Spinal cord (tissue), 10 donors: Measurements from ENCODE around the gene SCGB1C2. TPM values are rescaled to one million over a fixed set of nuclear protein-coding genes. Genes with fewer than 3 reads are reported as not detected.

Experiments used
- DNase-seq, 6 donors: peaks; one replicate each; pipeline versions ENCODE4 v3.0.0 to v3.0.0-alpha.2; 2013 to 2015; ENCODE audit warnings: low spot score in 6 of 6, low read depth in 4 of 6
- H3K27ac ChIP-seq: one replicate; pipeline ENCODE4 v1.5.1; 2013; ENCODE audit warnings: low read depth, low read length, control low read depth
- H3K27me3 ChIP-seq: one replicate; pipeline ENCODE4 v1.6.1; 2013; ENCODE audit warnings: low read length; ENCODE audit not compliant: control insufficient read depth, insufficient read depth
- H3K36me3 ChIP-seq: one replicate; pipeline ENCODE4 v1.6.1; 2013; ENCODE audit warnings: low read length; ENCODE audit not compliant: control insufficient read depth, insufficient read depth
- H3K4me1 ChIP-seq: one replicate; pipeline ENCODE4 v1.6.1; 2013; ENCODE audit warnings: low read length; ENCODE audit not compliant: control insufficient read depth, insufficient read depth
- H3K4me3 ChIP-seq: one replicate; pipeline ENCODE4 v1.5.1; 2013; ENCODE audit warnings: low read depth, low read length, control low read depth
- H3K9me3 ChIP-seq: one replicate; pipeline ENCODE4 v1.6.1; 2013; ENCODE audit warnings: low read length; ENCODE audit not compliant: control insufficient read depth, insufficient read depth
- WGBS: methylation state at CpG from one replicate; pipeline ENCODE4 v1.1.5; 2013; ENCODE audit warnings: missing lambda C conversion rate; ENCODE audit not compliant: insufficient coverage; 5-methylcytosine and 5-hydroxymethylcytosine counted together
- polyA plus RNA-seq, 2 donors: library from polyadenylated mRNA; unstranded; fragments of 120-200 nt; gene quantifications; one replicate each; pipeline ENCODE4 v1.2.1, GENCODE V29; 2013; ENCODE audit not compliant: insufficient read length in 2 of 2
- total RNA-seq, 2 donors: library from RNA; depleted of rRNA in 1 of 2; stranded (reverse); fragments of 120-200 nt in 1 of 2; fragments of >200 nt in 1 of 2; gene quantifications; one replicate each; pipeline versions ENCODE4 v1.2.3 to v1.2.4, GENCODE V29; 2013 to 2014
- donor health status: healthy.

SCGB1C2 gene
- total and polyA plus RNA-seq, 4 donors: not detected

DNA sequence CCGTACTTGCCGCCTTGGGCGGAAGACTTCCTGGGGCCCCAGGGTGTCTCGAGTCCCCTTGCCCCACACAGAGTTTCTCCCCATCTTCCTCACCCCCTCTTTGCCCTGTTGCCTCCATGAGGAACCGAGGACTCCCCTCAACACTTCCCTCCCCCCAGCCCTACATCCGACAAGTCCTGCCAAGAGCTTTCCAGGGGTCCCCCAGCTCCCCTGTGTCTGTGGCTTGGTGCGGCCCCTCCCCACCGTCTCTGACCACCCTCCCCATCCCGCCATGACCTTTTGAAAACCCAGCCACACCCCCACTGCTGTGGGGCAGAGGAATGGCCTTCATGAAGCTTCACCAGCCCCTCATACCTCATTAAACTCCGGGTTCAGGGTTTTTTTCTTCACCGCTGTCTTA, 11.4 kb downstream of the SCGB1C2 start:
- no peaks in the 10 kb centered on the region for H3K27me3 ChIP-seq
- no peak for DNase-seq
- H3K4me3 ChIP-seq: no peak overlapping the region
- H3K9me3 ChIP-seq: no peaks in the 10 kb centered on the region
- H3K4me1 ChIP-seq: peaks cover 14% of the 10 kb centered on the region
- H3K27ac ChIP-seq: no peak overlapping the region
- peaks cover 56% of the 10 kb centered on the region for H3K36me3 ChIP-seq
- WGBS: 72% methylated on average over 10 of the region's 11 CpGs

DNA sequence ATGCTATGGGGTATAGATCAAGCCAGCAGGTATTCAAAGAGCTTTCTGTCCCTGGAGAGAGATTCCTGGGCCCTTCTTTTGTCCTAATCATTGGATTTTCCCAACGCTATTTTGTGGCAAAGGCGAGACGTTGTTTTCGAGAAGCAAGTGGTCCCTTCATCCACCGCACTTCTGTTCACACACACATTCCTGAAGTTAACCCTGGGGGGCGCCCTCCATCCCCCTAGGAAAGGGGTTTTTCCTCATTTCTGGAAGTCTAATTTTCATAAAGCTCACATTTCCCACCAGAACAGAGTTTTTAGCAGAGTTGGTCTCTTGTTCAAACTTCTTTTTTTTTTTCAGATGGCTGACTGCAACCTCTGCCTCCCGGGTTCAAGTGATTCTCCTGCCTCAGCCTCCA, 11.9 kb downstream of the SCGB1C2 start:
- WGBS: 100% methylated on average over 1 of the region's 7 CpGs
- no peak for DNase-seq
- peaks cover 11% of the 10 kb centered on the region for H3K4me1 ChIP-seq
- no peak overlapping the region for H3K4me3 ChIP-seq
- no peaks in the 10 kb centered on the region for H3K27me3 ChIP-seq
- H3K9me3 ChIP-seq: no peaks in the 10 kb centered on the region
- H3K36me3 ChIP-seq: peaks cover 56% of the 10 kb centered on the region
- H3K27ac ChIP-seq: no peak overlapping the region

- H3K9me3 ChIP-seq: no peaks in the 10 kb centered on the region
- H3K27ac ChIP-seq: no peak overlapping the region
- H3K4me1 ChIP-seq: peaks cover 11% of the 10 kb centered on the region
- H3K36me3 ChIP-seq: peaks cover 56% of the 10 kb centered on the region
- WGBS: 93% methylated on average over 7 of the region's 9 CpGs
- H3K27me3 ChIP-seq: no peaks in the 10 kb centered on the region
- DNase-seq: no peak
- no peak overlapping the region for H3K4me3 ChIP-seq
Measured at GRCh38 chr17:149897-150584, 12.7 kb downstream of the SCGB1C2 start.

DNA sequence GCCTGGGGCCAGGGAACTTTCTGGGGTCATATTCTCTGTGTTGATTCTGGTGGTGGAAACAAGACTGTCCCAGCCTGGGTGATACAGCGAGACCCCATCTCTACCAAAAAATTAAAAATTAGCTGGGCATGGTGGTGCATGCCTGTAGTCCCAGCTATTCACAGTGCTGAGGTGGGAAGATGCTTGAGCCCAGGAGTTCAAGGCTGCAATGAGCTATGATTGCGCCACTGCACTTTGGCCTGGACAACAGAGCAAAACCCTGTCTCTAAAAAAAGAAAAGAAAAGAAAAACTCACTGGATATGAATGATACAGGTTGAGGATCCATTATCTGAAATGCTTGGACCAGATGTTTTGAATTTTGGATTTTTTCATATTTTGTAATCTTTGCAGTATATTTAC, 13.6 kb downstream of the SCGB1C2 start:
- no peak overlapping the region for H3K27ac ChIP-seq
- peaks cover 6% of the 10 kb centered on the region for H3K4me1 ChIP-seq
- no peaks in the 10 kb centered on the region for H3K27me3 ChIP-seq
- 100% methylated on average over 1 of the region's 2 CpGs for WGBS
- peaks cover 59% of the 10 kb centered on the region for H3K36me3 ChIP-seq
- no peaks in the 10 kb centered on the region for H3K9me3 ChIP-seq
- no peak overlapping the region for H3K4me3 ChIP-seq
- no peak for DNase-seq

DNA sequence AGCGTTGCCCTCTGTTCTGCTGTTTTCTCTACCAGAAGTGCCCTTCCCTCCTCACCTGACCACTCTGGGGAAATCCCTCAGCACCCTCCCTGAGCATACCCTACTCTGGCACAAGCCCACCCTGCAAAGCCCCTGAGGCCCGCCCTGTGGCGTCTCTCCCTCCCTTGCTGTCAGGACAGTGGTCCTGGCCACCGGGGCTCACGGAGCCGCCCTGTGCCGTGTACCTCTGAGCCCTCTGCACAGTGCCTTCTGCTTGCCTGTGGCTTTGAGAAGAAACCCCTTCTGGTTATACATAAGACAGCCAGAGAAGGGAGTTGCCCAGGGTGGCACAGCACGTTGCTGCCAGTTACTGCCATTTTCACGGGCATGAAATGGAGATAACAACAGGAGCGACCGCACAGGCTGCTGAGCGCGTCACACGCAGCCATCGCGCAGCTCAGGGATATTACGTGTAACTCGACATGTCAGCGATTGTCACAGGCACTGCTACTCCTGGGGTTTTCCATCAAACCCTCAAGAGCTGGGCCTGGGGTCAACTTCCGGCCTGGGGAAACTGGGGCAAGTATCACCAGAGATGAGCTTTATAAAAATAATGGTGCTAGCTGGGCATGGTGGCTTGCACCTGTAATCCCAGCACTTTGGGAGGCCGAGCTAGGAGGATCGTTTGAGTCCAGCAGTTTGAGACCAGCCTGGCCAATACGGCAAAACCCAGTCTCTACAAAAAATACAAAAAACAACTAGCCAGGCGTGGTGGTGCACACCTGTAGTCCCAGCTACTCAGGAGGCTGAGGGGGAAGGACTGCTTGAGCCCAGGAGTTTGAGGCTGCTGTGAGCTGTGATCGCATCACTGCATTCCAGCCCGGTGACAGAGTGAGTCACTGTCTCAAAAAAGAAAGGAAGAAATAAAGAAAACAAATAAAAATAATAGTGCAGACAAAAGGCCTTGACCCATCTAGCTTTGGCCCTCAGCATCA, 14.8 kb downstream of the SCGB1C2 start:
- no peak overlapping the region for H3K27ac ChIP-seq
- DNase-seq: no peak
- H3K4me3 ChIP-seq: no peak overlapping the region
- no peaks in the 10 kb centered on the region for H3K4me1 ChIP-seq
- WGBS: 83% methylated on average over 20 of the region's 26 CpGs
- H3K9me3 ChIP-seq: no peaks in the 10 kb centered on the region
- peaks cover 57% of the 10 kb centered on the region for H3K36me3 ChIP-seq
- no peaks in the 10 kb centered on the region for H3K27me3 ChIP-seq

GRCh38 chr17:152860-153420, 15.6 kb downstream of the SCGB1C2 start:
- H3K27me3 ChIP-seq: no peaks in the 10 kb centered on the region
- no peak overlapping the region for H3K27ac ChIP-seq
- no peak for DNase-seq
- no peaks in the 10 kb centered on the region for H3K4me1 ChIP-seq
- WGBS: 84% methylated on average over 12 of the region's 12 CpGs
- H3K4me3 ChIP-seq: no peak overlapping the region
- H3K9me3 ChIP-seq: no peaks in the 10 kb centered on the region
- H3K36me3 ChIP-seq: peaks cover 56% of the 10 kb centered on the region

- no peak for DNase-seq
- WGBS: 92% methylated on average over 9 of the region's 9 CpGs
Measured at GRCh38 chr17:153851-154250, 16.5 kb downstream of the SCGB1C2 start.

DNA sequence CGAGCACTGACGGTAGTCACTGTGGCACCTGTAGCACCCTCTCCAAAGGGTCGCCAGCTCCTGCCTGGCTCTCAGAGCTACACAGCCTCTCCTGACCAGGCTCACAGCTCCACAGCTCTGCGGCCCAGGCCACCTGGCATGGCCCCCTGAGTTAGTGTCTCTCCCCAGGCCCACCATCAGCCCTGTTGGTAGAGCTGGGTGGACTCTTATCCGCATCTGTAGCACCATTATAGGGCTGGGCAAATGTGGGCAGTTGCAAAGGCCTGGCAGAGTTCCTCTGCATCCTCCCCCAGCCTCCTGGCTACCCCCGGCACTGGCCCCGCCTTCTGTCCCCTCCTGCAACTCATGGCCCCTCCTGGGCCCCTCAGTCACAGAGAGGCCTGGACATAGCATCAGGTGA, 18.2 kb downstream of the SCGB1C2 start:
- Histone ChIP-seq H3K36me3 (peaks cover 65% of the 10 kb centered on the region), H3K4me3 (no peak overlapping the region), H3K9me3 (no peaks in the 10 kb centered on the region), H3K27ac (no peak overlapping the region), H3K27me3 (no peaks in the 10 kb centered on the region), H3K4me1 (no peaks in the 10 kb centered on the region)
- DNase-seq: no peak
- WGBS: 84% methylated on average over 7 of the region's 7 CpGs

More at GRCh38 chr17:153851-154250, 16.5 kb downstream of the SCGB1C2 start:
- no peaks in the 10 kb centered on the region for H3K9me3 ChIP-seq
- peaks cover 54% of the 10 kb centered on the region for H3K36me3 ChIP-seq
- no peaks in the 10 kb centered on the region for H3K27me3 ChIP-seq
- no peaks in the 10 kb centered on the region for H3K4me1 ChIP-seq
- H3K4me3 ChIP-seq: no peak overlapping the region
- no peak overlapping the region for H3K27ac ChIP-seq

- H3K27me3 ChIP-seq: no peaks in the 10 kb centered on the region
- H3K9me3 ChIP-seq: no peaks in the 10 kb centered on the region
- DNase-seq: no peak
- H3K27ac ChIP-seq: no peak overlapping the region
- H3K36me3 ChIP-seq: peaks cover 70% of the 10 kb centered on the region
- WGBS: 95% methylated on average over 26 of the region's 28 CpGs
- H3K4me3 ChIP-seq: no peak overlapping the region
- H3K4me1 ChIP-seq: no peaks in the 10 kb centered on the region
Measured at GRCh38 chr17:156094-156621, 18.8 kb downstream of the SCGB1C2 start.
